Large intestine (tissue), 1 donor: ENCODE data around the gene AQP7. TPM values are rescaled to one million over a fixed set of nuclear protein-coding genes. Genes with fewer than 3 reads are reported as not detected.

ENCODE experiments used
- polyA plus RNA-seq: library from polyadenylated mRNA; unstranded; fragments of 120-200 nt; gene quantifications from one replicate; pipeline ENCODE4 v1.2.1, GENCODE V29; 2013

AQP7 gene
- polyA plus RNA-seq, 1 donor: 40.9 TPM

Other genes starting within 250 kb of the AQP7 start
- 120 TPM for gene B4GALT1, start 235.2 kb downstream of the AQP7 start, polyA plus RNA-seq
- 82.4 TPM for gene SPINK4, start 162.4 kb downstream of the AQP7 start, polyA plus RNA-seq
- gene BAG1, start 137.9 kb downstream of the AQP7 start, polyA plus RNA-seq: 72.9 TPM
- 82.0 TPM for gene CHMP5, start 137.5 kb downstream of the AQP7 start, polyA plus RNA-seq
- gene NFX1, start 112.1 kb downstream of the AQP7 start, polyA plus RNA-seq: 33.4 TPM
- gene AQP3, start 45.0 kb upstream of the AQP7 start, polyA plus RNA-seq: 103 TPM
- 22.2 TPM for gene NOL6, start 71.4 kb upstream of the AQP7 start, polyA plus RNA-seq
- 0.22 TPM for gene ANKRD18B, start 121.7 kb upstream of the AQP7 start, polyA plus RNA-seq